HG02798 (cell line): ENCODE measurements around the gene PARP4.
A peak's percentile ranks its signal among the peaks of the same experiment; 100 is the strongest.
"Not testable (repeated sequence)": the region's sequence is repeated elsewhere in the genome, so short reads cannot be mapped to it uniquely, and the experiment has no call there.

ENCODE experiments used
- ATAC-seq: cut with Tn5 transposase; IDR thresholded peaks from one replicate; pipeline ENCODE4 v1.9.1; 2021; ENCODE audit warnings: mild to moderate bottlenecking; ENCODE audit not compliant: unreplicated experiment, poor library complexity

Gene PARP4

DNA sequence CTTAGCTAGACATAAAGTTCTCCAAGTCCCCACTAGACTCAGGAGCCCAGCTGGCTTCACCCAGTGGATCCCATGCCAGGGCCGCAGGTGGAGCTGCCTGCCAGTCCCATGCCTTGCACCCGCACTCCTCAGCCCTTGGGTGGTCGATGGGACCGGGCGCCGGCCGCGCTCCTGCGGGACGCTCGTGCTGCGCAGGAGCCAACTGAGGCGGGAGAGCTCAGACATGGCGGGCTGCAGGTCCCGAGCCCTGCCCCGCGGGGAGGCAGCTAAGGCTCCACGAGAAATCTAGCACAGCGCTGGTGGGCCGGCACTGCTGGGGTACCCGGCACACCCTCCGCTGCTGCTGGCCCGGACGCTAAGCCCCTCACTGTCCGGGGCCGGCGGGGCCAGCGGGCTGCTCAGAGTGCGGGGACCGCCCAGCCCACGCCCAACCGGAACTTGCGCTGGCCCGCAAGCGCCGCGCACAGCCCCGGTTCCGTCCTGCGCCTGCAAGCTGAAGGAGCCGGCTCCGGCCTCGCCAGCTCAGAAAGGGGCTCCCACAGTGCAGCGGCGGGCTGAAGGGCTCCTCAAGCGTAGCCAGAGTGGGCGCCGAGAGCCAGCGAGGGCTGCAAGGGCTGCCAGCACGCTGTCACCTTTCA is 5.8 kb downstream of the PARP4 start:
- ATAC-seq, result no peak

DNA sequence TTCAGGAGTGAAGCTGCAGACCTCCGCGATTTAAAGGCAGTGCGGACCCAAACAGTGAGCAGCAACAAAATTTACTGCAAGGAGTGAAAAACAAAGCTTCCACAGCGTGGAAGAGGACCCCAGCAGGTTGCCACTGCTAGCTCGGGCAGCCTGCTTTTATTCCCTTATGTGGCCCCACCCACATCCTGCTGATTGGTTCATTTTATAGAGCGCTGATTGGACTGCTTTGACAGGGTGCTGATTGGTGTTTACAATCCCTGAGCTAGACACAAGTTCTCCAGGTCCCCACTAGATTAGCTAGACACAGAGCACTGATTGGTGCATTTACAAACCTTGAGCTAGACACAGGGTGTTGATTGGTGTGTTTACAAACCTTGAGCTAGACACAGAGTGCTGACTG is 6.3 kb downstream of the PARP4 start:
- not testable (repeated sequence) for ATAC-seq

DNA sequence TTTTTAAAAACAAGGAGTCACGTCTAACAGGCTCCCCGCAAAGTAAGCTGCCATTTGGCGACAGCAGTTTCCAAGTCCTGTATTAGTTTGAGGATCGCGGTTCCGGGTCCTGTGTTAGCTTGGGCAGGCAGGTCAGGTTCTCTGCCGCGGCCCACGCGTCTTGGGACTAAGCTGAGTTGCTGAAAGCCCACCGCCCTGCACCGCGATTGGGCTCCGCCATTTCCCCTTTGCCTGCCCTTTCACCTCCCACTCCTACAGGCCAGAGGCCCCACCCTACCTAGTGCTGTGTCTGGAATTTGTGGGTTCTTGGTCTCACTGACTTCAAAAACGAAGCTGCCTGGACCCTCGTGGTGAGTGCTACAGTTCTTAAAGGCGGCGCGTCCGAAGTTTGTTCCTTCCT is 6.8 kb downstream of the PARP4 start:
- no peak for ATAC-seq

DNA sequence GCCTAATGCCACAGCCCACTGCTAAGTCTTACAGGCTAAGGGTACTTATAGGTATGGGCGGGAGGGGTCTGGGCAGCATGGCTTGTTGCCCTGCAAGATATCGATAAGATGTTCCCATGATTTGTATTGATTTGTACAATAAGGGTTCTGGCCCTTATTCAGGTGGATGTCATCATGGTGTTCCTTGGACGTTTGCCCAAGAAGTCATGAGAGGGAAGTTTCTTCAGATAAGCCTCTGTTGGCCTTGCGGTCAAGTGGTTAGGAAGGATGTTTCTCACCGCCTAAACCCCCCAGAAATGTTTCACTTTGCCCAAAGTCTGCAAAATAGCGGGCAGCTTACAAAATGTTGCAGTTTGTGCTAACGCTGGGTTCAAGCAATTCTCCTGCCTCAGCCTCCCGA is 7.3 kb downstream of the PARP4 start:
- no peak for ATAC-seq

DNA sequence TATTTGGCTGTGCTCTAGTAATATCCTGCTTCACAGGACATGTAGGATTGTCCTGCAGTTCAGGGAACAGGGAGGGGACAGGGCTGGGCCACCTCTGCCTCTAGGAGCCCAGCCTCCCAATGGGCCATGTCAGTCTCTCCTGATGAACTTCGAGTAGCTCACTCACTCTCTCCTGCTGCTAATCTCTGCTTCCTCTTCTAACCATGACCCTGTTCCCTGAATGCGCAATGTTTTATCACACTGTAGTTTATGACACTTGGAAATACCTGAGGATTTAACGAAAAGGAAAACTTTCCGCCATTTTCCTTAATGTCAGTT is 9.2 kb downstream of the PARP4 start:
- no peak for ATAC-seq

DNA sequence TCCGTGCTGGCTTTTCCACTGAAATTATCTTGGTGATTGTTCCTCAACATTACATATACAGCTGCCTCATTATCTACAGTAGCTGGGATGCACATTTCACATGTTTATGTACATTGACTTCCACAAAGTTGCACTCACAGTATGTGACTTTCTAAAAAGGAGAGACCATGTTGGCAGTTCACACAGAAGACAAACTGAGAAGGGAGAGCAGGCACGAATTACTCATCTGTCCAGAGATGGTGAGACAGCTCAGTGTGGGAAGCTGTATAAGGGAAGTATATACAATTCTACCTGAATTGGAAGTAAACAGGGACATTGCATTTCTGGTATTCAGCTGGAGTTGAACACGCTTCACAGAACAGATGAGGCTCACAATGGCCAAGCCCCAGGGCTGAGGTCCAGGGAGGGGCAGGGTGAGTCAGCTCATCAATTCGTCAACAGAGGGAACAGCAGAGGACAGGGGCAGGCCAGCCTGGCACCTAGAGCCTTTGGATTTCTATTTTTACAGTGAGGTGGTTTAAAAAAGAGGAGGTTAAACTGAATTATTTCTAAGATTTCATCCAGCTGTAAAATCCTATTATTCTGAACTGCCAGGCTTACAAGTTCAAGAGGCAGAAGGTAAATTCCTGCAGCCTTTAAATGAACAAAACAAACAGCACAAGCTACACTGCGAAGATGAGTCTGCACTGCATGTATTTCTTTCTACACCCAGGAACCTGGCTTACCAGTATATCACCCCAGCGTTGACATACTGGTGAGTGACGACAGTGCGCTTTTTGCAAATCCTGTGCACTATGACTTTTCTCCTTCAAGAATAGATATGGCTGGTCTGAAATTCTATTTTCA is 9.8 kb downstream of the PARP4 start:
- no peak for ATAC-seq

DNA sequence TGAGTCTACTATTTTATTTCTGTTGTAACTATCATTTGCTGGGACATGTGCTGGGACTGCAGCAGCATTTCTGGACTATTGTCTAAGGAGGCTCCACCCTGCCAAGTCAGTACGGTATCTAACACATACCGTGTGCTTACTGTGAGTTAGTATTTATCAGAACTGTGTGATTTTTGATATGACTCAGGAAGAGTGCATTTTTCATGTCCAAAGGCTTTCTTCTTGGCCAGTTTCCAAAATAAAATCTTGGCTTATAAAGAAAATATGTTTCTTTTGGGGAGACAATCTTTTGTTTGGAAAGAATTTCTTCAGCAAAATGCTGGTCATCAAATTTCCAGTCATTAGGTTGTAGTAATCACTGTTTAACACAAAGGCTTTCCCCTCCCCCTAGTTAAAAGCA is 11.6 kb downstream of the PARP4 start:
- no peak for ATAC-seq

DNA sequence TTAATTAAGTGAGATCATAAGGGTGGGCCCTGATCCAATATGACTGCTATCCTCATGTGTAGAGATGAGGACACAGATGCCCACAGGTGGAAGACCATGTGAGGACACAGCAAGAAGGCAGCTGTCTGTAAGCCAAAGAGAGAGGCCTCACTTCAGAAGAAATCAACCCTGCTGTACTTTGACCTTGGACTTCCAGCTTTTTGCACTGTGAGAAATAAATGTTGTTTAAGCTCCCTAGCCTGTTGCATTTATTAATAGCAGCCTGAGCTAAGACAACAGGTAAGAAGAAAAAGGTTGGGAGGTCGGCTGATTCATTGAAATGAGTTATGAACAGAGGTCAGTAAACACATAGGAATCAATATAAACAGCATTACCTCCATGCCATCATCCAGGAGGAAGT is 14.8 kb downstream of the PARP4 start:
- no peak for ATAC-seq

DNA sequence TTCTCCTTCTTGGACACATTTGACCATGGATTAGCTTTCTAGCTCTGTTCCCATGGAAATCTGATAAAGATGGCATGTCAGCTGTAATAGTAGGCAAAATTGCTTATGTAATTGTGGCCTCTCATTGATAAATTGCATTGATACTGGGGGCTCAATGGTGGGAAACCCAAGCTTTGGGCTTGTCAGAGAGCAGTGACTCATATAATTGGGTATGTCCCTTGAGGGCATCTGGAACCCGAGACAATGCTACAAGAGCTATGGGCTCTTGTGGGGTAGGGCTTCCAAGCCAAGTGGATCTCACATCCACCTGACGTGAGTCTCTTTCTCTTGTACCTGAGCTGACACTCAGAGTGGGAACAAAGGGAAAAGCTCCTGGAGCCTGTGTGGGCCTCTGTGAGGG is 16.3 kb downstream of the PARP4 start:
- not testable (repeated sequence) for ATAC-seq

DNA sequence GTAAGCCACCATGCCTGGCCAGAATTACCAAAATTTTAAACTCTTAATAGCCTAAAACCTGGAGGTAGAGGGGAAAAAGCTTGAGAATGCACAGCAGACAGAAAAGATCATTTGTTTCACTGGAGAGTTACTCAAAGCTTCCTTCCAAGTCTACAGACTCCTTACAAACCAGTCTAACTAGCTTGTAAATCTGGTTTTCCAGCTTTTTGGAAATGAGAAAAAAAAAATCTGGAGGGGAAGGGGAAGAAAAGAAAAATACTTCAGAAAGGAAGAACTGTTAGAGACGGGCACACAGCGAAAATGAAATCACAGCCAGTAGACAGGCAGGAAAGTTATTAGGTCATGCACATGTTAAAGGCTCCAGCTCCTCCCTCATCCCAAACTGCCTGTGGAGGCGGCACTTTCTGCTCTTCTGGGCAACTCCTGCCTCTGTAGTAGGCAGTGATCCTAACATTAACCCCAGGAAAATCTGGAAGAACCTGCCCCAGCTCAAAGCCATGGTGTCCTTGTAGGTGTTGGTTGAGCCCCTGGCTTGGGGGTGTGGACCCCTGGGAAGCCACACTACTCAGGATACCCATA is 17.3 kb downstream of the PARP4 start:
- no peak for ATAC-seq

DNA sequence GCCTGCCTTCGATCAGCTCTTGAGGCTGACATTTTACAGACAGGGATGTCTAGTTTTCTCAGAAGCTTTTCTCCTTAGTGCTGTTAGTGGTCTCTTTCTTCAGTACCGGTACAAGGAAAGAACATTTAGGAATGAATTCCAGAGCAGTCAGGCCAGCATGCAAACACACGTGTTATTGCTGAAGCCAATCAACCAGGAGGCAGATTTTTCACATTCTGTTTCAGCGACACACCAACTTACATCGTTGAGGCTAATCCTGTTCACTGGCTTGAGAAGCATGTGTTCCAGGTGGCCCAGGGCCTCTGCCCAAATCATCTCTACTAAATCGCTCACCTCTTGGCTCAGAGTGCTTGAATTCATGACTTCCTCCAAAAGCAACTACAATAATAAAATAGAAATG is 19.2 kb downstream of the PARP4 start:
- ATAC-seq, result no peak

DNA sequence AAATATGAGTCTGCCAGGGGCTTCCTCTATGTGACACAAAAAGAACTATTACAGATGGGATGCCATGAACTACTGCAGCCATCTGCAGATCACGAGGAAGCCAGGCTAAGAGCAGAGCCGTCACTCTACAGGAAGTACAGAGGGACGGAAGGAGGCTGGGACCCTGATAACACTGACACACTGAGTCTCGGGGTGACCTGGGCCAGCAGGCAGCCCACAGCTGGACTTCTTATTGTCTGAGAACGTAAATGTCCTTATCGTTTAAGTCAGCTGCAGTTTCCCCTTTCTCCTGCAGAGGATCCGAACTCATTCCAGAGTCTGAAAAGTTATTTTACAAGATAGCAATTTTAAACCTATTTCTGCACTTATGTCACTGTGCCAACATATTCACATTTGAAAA is 20.7 kb downstream of the PARP4 start:
- ATAC-seq, result no peak

DNA sequence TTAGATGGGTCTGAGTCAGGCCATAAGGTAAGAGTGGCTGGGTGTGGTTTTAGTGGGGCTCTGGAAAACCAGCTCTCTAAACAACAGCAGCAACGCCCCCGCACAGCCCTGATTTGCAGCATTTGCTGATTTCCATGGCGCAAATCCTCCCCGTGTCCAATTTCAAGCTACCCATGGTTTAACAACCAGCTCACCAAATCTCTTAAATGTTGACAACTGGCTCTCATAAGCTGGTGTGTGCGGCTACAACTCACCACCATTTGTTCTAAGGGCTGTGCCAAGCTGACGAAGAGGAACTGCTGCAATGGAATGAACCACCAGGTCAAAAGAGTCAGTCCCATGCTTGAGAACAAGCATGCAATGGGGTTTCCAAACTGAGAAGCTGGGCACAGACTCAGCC is 22.9 kb downstream of the PARP4 start:
- no peak for ATAC-seq

DNA sequence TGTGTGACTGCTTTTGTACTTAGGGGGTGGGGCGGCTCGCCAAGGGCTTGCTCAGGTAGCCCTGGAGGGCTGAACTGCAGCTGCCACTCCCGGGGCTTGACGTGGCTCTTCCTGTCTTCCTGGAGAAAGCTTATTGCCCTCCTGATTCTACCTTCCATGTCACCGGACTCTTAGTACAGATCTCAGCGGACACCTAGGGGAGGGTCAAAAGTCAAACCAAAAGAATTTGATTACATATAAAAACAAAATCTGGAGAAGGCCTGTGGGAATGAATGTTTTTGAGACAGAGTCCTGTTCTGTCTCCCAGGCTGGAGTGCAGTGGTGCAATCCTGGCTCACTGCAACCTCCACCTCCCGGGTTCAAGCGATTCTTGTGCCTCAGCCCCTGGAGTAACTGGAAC is 24.5 kb downstream of the PARP4 start:
- not testable (repeated sequence) for ATAC-seq

DNA sequence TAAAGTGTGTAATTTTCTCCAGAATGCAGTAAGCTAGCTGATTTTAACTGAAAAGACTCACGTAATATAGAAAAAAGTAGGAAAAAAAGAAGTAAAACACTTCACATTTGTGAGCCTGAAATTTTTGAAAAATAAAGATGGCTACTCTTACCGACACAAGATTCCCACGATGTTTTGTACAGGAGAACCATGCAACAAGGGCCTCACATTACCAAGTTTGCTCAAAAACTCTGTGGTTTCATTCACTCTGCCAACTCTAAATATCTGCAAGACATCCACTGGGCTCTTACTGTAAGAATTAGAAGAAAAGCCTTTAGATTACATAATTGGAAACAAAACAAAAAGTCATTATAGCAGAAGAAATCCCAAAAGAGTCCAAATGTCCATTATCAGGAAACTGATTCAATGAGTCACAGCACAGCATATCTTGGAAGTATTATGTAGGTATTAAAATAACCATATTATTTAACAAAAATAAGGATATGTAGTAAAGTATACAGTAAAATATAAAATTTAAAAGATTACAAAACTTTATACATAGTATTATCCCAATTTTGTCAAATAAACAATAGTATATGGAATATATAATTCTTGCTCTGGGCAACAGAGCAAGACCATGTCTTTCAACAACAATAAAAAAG is 26.4 kb downstream of the PARP4 start:
- not testable (repeated sequence) for ATAC-seq

DNA sequence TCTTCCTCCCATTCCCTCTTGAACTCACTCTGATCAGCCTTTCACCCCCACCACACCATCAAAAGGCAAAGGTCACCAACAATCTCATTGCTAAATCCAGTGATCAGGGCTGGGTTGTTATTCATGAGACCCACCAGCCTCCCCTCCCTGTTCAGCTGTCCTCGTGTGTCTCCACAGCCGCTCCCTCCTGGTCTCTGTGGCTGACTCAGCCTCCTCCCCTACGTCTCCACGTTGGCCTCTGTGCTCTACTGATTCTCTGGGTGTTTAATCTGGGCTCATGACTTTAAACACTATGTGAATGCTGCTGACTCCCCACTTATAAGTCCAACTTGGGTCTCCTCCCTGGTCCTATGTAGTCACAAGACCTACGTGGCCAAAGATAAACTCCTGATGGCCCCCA is 38.9 kb downstream of the PARP4 start:
- no peak for ATAC-seq

DNA sequence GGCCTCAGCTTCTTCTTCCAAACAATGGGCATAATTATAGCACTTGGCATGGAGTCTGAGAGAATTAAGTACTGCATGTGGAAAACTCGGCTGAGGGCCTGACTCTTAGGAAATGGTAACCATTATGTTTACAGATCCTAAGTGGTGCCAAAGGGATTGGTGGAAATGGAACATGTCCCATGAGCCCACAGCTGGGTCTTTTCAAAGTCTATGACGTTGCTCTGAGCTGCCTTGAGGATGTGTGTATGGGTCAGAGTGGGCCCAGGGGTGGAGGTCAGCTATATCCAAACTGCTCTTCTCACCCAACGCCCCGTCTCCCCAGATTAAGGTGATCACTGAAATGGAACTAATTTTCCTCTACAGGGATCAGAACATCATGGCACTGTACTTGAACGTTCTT is 40.4 kb downstream of the PARP4 start:
- not testable (repeated sequence) for ATAC-seq

DNA sequence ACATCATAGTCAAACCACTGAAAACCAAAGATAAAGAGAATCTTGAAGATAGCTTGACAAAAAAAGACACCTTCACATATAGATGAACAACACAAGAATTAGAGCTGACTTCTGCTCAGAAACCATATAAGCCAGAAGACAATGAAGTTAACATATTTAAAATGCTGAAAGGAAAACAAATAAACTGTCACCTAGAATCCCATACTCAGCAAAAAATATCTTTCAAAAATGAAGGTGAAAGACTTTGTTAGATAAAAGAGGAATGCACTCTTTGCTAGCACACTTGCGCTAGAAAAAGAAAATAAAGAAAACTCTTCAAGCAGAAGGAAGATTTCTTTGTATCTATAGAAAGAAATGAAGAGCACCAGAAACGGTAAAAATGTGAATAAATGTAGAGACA is 49.5 kb downstream of the PARP4 start:
- no peak for ATAC-seq

DNA sequence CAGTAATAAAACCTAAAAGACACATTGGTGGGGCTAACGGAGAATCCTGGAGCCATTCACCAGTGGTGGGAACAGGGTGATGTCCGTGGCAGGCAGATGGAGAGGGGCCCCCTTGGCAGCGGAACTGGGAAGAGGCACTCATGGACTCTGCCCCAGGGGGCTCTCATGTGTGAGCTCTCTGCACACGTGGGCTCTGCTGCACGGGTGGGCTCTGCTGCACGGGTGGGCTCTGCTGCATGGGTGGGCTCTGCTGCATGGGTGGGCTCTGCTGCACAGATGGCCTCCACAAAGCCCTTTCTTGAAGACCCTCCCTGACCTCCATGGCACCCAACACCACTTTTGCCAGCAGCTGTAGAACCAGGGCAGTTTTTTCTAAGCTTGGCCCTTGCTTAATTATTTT is 52.3 kb downstream of the PARP4 start:
- no peak for ATAC-seq

DNA sequence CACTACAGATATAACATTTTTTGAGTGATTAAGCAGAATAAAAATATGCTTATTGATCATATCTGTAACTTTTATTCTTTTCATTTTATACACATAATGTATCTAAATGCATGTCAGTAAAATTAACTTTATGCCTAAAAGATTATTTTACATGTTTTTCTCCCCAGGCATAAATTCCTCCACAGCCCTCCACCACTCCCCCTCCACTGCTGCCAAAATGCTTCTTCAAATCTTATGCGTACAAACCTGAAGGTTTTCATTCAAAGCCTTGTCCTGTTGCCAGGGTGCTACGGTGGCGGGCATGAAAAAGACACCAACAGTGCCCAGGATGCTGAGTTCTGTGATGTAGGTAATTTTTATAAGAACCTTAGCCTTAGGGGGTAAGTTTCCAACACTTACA is 52.9 kb downstream of the PARP4 start:
- ATAC-seq, result no peak

DNA sequence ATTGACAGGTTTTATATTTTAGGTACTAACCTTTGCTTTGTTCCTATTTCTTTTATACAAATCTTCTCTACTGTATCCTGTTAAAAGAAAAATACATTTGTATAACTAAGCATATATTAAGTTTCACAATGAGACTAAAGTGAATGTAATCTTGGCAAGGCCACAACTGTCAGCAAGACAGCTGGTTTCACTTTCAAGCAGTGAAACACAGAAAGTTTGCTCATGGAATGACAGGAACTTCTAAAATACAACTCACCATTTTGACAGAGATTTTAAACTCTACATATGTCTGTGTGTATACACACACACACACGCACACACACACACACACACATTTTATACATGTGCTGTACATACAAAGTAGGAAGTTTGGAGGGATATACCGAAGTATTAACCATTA is 53.3 kb downstream of the PARP4 start:
- ATAC-seq, result peak; percentile 63
